Activated naive CD8-positive, alpha-beta T cell treated with anti-CD3 and anti-CD28 coated beads for 36 hours (primary cell): ENCODE measurements around the gene MC1R. TPM values are rescaled to one million over a fixed set of nuclear protein-coding genes. Genes with fewer than 3 reads are reported as not detected.

Source experiments
- DNase-seq: peaks from one replicate; pipeline ENCODE4 v3.0.0; 2021
- H3K27ac Mint-ChIP-seq: one replicate; pipeline ENCODE4 v1.8.0; 2022; ENCODE audit warnings: mild to moderate bottlenecking, moderate library complexity, mixed read lengths
- H3K27me3 Mint-ChIP-seq: one replicate; pipeline ENCODE4 v1.8.0; 2022; ENCODE audit warnings: mild to moderate bottlenecking, mixed read lengths
- H3K36me3 Mint-ChIP-seq: one replicate; pipeline ENCODE4 v1.8.0; 2021; ENCODE audit warnings: mild to moderate bottlenecking, mixed read lengths
- H3K4me1 Mint-ChIP-seq: one replicate; pipeline ENCODE4 v1.8.0; 2021; ENCODE audit warnings: mixed read lengths
- H3K4me3 Mint-ChIP-seq: one replicate; pipeline ENCODE4 v1.8.0; 2022; ENCODE audit warnings: mild to moderate bottlenecking, moderate library complexity, mixed read lengths
- H3K9me3 Mint-ChIP-seq: one replicate; pipeline ENCODE4 v1.8.0; 2022; ENCODE audit warnings: mixed read lengths
- total RNA-seq, 2 experiments: library from RNA; stranded (reverse); gene quantifications; one replicate each; pipeline ENCODE4 v1.2.3, GENCODE V29; 2021

The MC1R gene
- total RNA-seq, 2 experiments from 2014 or later = 1.4 TPM

DNA sequence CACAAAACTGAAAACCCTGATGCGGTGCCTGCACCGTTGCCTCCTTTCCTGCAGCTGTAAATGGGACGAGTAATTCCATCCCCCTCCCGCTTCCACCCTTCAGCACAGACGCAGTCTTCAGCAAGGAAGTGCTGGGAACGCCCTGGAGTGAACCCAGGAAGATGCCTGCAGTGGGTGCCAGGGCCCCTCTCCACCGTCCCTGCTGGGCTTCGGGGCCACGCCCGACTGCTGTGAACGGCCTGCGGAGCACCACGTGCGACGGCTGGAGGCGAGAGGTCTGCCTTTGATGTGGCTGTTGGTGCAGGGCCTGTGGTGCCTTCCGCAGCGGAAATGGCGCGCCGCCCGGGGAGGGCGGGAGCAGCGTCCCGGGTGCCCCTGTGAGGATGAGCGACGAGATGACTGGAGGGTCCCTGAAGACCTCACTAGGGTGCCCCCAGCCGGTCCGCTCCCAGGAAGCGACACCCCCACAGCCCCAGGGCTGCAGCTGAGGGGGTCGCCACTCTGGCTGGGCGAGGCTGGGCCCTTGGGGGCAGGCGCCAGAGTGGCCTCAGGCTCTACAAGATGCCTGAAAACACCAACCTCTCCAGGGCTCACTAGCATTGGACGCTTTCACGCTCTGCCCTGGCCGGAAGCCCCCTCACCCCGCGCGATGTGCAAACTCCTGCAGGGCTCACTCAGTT lies 749 bp upstream of the MC1R start:
- peak overlapping the region; percentile 45 for H3K27ac Mint-ChIP-seq
- H3K9me3 Mint-ChIP-seq = no peaks in the 10 kb centered on the region
- H3K27me3 Mint-ChIP-seq = peaks cover 42% of the 10 kb centered on the region
- DNase-seq = peak; percentile 87
- peaks cover 10% of the 10 kb centered on the region for H3K36me3 Mint-ChIP-seq
- H3K4me1 Mint-ChIP-seq = peaks cover 38% of the 10 kb centered on the region
- peak overlapping the region; percentile 42 for H3K4me3 Mint-ChIP-seq

DNA sequence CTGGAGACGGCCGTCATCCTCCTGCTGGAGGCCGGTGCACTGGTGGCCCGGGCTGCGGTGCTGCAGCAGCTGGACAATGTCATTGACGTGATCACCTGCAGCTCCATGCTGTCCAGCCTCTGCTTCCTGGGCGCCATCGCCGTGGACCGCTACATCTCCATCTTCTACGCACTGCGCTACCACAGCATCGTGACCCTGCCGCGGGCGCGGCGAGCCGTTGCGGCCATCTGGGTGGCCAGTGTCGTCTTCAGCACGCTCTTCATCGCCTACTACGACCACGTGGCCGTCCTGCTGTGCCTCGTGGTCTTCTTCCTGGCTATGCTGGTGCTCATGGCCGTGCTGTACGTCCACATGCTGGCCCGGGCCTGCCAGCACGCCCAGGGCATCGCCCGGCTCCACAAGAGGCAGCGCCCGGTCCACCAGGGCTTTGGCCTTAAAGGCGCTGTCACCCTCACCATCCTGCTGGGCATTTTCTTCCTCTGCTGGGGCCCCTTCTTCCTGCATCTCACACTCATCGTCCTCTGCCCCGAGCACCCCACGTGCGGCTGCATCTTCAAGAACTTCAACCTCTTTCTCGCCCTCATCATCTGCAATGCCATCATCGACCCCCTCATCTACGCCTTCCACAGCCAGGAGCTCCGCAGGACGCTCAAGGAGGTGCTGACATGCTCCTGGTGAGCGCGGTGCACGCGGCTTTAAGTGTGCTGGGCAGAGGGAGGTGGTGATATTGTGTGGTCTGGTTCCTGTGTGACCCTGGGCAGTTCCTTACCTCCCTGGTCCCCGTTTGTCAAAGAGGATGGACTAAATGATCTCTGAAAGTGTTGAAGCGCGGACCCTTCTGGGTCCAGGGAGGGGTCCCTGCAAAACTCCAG lies 1.1 kb downstream of the MC1R start:
- Mint-ChIP-seq H3K9me3 (no peaks in the 10 kb centered on the region), H3K27ac (no peak overlapping the region), H3K4me3 (no peak overlapping the region), H3K4me1 (peaks cover 36% of the 10 kb centered on the region), H3K27me3 (peaks cover 53% of the 10 kb centered on the region), H3K36me3 (peaks cover 4% of the 10 kb centered on the region)
- DNase-seq = no peak

- Mint-ChIP-seq H3K36me3 (no peaks in the 10 kb centered on the region), H3K4me3 (no peak overlapping the region), H3K27ac (no peak overlapping the region), H3K9me3 (no peaks in the 10 kb centered on the region), H3K27me3 (peaks cover 62% of the 10 kb centered on the region), H3K4me1 (peaks cover 39% of the 10 kb centered on the region)
- DNase-seq = no peak
Measured at GRCh38 chr16:89920723-89921122, 2.1 kb downstream of the MC1R start.

DNA sequence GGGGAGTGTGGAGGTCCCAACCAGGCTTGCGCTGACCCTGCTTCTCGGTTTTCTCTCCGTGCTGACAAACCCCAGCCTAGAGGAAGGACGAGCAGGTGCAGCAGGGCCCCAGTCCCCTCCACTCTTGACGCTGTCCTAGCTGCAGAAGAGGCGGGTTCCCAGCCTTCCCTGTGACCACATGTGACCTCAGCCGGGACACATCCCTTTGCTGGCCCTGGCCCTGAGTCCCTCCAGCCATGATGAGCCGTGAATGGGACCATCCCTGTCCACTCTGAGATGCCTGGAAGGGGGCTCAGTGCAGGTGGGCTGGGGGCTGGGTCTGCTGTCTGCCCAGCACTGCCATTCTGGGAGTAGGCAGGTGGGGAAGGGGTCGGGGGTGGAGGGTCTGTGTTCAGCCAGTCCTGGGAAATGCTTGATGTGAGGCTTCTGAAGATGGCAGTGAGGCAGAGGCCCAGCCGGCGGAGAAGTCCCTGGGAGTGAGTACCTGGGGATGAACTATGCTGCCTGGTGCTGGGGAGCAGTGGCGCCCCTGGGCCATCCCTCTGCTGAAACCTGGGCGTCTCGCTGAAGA lies 2.6 kb downstream of the MC1R start:
- Mint-ChIP-seq H3K9me3 (no peaks in the 10 kb centered on the region), H3K4me3 (no peak overlapping the region), H3K4me1 (peaks cover 39% of the 10 kb centered on the region), H3K27me3 (peaks cover 62% of the 10 kb centered on the region), H3K27ac (no peak overlapping the region), H3K36me3 (no peaks in the 10 kb centered on the region)
- no peak for DNase-seq

- Mint-ChIP-seq H3K9me3 (no peaks in the 10 kb centered on the region), H3K27ac (no peak overlapping the region), H3K27me3 (peaks cover 68% of the 10 kb centered on the region), H3K4me1 (peaks cover 39% of the 10 kb centered on the region), H3K4me3 (no peak overlapping the region), H3K36me3 (no peaks in the 10 kb centered on the region)
- DNase-seq = no peak
Measured at GRCh38 chr16:89921702-89922476, 3.2 kb downstream of the MC1R start.

DNA sequence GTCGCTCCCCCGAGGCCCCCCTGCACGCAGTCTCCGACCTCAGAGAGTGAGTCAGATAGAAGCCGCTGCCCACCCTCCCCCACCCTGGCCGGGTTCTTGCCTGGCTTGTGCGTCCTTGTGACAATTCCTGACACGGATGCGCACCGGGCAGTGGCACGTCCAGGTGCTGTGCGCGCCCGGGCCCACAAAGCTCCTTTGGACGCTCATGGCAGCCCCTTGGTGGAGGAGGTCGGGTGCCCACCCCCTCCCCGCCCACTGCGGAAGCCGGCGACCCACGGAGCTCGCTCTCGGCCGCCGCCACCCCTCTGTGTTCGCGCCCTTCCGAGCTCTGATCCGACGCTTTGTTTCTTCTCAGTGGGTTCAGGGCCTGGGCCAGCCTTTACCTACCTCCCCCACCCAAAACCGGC lies 3.8 kb downstream of the MC1R start:
- no peak overlapping the region for H3K27ac Mint-ChIP-seq
- no peaks in the 10 kb centered on the region for H3K36me3 Mint-ChIP-seq
- DNase-seq = peak; percentile 45
- no peaks in the 10 kb centered on the region for H3K9me3 Mint-ChIP-seq
- peaks cover 37% of the 10 kb centered on the region for H3K4me1 Mint-ChIP-seq
- H3K27me3 Mint-ChIP-seq = peaks cover 70% of the 10 kb centered on the region
- H3K4me3 Mint-ChIP-seq = no peak overlapping the region

GRCh38 chr16:89922884-89923639 lies 4.4 kb downstream of the MC1R start, which contains the start of gene TUBB3:
TUBB3 (plus strand) TSS chr16:89923342; CDS start chr16:89923402, 60 bp downstream.
- no peak within 1 kb of the TSS for H3K27ac Mint-ChIP-seq
- H3K4me1 Mint-ChIP-seq = peaks cover 32% of the 10 kb centered on the region
- DNase-seq = peak; percentile 59
- H3K9me3 Mint-ChIP-seq = no peaks in the 10 kb centered on the region
- H3K36me3 Mint-ChIP-seq = no peaks in the 10 kb centered on the region
- no peak within 1 kb of the TSS for H3K4me3 Mint-ChIP-seq
- H3K27me3 Mint-ChIP-seq = peaks cover 76% of the 10 kb centered on the region

DNA sequence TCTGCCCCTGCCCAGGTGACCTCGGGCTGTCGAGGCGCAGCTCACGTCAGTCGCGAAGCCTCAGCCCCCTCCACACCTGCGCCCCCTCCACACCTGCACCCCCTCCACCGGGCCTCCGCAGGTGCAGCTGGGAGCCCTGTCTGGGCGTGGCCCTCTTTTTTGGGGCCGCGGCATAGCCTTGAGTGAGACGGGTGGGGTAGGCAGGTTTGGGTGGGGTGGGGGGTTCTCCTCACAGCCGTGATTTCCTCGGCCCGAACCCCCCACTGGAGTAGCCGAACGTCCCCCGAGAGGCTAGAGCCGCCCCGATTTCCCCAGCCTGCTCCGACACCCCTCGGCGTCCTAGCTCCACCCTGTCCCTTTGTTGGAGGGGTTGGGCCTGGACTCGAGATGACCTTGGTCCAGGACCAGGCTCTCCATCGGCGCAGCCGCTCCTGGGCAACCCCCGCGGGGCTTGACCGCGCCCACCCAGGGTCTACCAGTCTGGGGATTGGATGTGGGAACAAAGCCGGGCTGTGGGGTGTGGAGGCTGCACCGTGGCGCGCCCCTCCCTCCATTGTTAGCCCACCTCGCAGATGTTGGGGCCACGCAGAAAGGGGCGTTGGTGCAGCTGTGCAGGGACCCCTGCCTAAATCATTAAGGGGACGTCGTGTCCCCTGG lies 5.1 kb downstream of the MC1R start:
- H3K4me3 Mint-ChIP-seq = no peak overlapping the region
- H3K27ac Mint-ChIP-seq = no peak overlapping the region
- H3K9me3 Mint-ChIP-seq = no peaks in the 10 kb centered on the region
- H3K27me3 Mint-ChIP-seq = peaks cover 77% of the 10 kb centered on the region
- H3K36me3 Mint-ChIP-seq = no peaks in the 10 kb centered on the region
- peaks cover 27% of the 10 kb centered on the region for H3K4me1 Mint-ChIP-seq
- DNase-seq = no peak

DNA sequence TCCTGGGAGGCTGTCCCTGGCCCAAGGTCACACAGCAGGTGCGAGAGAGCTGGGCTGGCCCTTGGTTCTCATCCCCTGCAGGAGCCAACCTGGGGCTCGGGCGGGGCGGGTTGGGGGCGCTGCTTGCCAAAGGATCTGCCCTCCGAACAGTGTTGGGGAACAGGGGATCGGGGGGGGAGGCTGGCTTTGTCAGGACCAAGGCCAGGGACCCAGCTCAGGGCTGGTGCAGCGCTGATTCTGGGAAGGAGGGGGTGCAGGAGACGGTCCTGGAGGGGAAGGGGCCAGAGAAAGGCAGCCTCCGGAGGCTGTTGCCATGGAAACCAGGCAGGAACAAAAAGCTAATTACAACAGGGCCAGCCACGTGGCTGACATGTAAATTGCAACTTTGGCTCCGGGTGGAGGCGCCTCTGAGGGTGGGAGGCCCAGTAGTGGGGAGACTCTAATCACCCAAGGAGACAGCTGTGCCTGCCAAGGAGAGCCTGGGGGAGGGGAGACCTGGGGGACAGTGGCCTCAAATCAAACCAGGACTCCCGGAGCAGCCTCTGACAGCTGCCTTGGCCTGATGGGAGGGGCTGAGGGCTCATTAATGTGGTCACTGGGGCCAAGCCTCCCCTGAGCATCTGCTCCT lies 5.7 kb downstream of the MC1R start:
- Mint-ChIP-seq H3K27me3 (peaks cover 70% of the 10 kb centered on the region), H3K9me3 (no peaks in the 10 kb centered on the region), H3K36me3 (no peaks in the 10 kb centered on the region), H3K4me1 (peaks cover 26% of the 10 kb centered on the region), H3K4me3 (no peak overlapping the region), H3K27ac (no peak overlapping the region)
- no peak for DNase-seq

GRCh38 chr16:89924925-89925307 lies 6.3 kb downstream of the MC1R start:
- no peak overlapping the region for H3K4me3 Mint-ChIP-seq
- peaks cover 68% of the 10 kb centered on the region for H3K27me3 Mint-ChIP-seq
- H3K9me3 Mint-ChIP-seq = no peaks in the 10 kb centered on the region
- no peak overlapping the region for H3K27ac Mint-ChIP-seq
- peaks cover under 1% of the 10 kb centered on the region for H3K36me3 Mint-ChIP-seq
- peaks cover 25% of the 10 kb centered on the region for H3K4me1 Mint-ChIP-seq
- no peak for DNase-seq

DNA sequence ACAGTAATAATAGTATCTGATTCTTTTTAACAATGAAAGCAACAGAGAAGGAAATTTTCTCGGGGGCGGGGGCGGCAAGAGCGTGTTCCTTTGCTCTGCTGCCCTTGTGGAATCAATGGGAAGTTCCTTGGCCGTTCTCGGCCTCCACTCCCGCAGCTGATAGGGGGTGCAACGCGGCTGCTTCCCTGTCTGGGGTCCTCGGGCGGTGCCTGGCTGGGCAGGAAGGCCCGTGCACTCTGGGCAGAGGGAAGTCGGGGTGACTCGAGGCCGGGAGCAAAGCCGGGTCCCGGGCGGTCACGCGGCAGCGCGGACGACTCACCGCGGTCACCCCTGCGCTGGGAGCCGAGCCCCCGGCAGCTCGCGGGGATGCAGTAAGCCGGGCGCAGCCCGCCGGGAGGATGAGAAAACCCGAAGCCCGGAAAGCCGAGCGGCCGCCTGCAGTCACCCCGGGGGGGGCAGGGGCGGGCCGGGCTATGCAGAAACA lies 7.0 kb downstream of the MC1R start:
- H3K4me1 Mint-ChIP-seq = peaks cover 22% of the 10 kb centered on the region
- no peak overlapping the region for H3K4me3 Mint-ChIP-seq
- H3K27ac Mint-ChIP-seq = no peak overlapping the region
- no peaks in the 10 kb centered on the region for H3K9me3 Mint-ChIP-seq
- peaks cover 1% of the 10 kb centered on the region for H3K36me3 Mint-ChIP-seq
- DNase-seq = no peak
- H3K27me3 Mint-ChIP-seq = peaks cover 63% of the 10 kb centered on the region

- Mint-ChIP-seq H3K4me1 (no peaks in the 10 kb centered on the region), H3K27ac (no peak overlapping the region), H3K4me3 (no peak overlapping the region), H3K27me3 (peaks cover 31% of the 10 kb centered on the region), H3K36me3 (peaks cover 1% of the 10 kb centered on the region), H3K9me3 (no peaks in the 10 kb centered on the region)
- DNase-seq = no peak
Measured at GRCh38 chr16:89931305-89931896, 12.7 kb downstream of the MC1R start.

DNA sequence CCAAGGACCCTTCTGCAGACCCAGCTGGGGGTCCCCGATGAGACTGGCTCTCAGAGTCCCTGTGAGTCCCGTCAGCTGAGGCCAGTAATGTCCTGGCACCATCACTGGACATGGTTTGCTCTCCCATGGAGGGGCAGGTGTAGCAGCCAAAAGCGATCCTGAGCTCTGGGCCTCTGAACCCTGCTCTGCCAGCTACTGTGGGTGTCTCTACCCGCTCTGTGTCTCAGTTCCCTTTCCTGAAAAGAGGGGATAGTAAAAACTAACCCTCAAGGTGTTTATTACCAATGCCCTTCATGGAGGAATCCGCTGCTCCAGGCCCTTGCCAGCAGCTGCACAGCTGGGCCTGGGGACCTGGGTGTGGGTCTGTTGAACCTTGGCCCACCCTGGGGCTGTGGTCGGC lies 13.3 kb downstream of the MC1R start:
- Mint-ChIP-seq H3K4me1 (no peaks in the 10 kb centered on the region), H3K4me3 (no peak overlapping the region), H3K27me3 (peaks cover 26% of the 10 kb centered on the region), H3K36me3 (peaks cover 1% of the 10 kb centered on the region), H3K9me3 (no peaks in the 10 kb centered on the region), H3K27ac (no peak overlapping the region)
- no peak for DNase-seq
